Peyer's patch (tissue), 4 donors: ENCODE data around the gene DIPK1A. TPM values are rescaled to one million over a fixed set of nuclear protein-coding genes. Genes with fewer than 3 reads are reported as not detected.

Experiments
- DNase-seq, 3 donors: peaks; one replicate each; pipeline ENCODE4 v3.0.0-alpha.2; 2017 to 2019
- H3K27ac ChIP-seq, 4 donors: fragments of 200-600 bp; sonication (generic); one replicate each; pipeline ENCODE4 v1.5.1; 2016 to 2019
- H3K27me3 ChIP-seq, 2 donors: fragments of 200-600 bp; sonication (generic); one replicate each; pipeline ENCODE4 v1.5.1; 2019
- H3K36me3 ChIP-seq, 3 donors: fragments of 200-600 bp; sonication (generic); one replicate each; pipeline ENCODE4 v1.5.1; 2016 to 2019
- H3K4me1 ChIP-seq, 4 donors: fragments of 200-600 bp; sonication (generic); one replicate each; pipeline ENCODE4 v1.5.1; 2016 to 2019
- H3K4me3 ChIP-seq, 4 donors: fragments of 200-600 bp; sonication (generic); 1 replicate in 3 of 4; 2 replicates in 1 of 4; pipeline ENCODE4 v1.5.1; 2016 to 2019; ENCODE audit warnings: mild to moderate bottlenecking in 1 of 4
- H3K9me3 ChIP-seq, 4 donors: fragments of 200-600 bp; sonication (generic); one replicate each; pipeline ENCODE4 v1.5.1; 2016 to 2019; ENCODE audit warnings: mild to moderate bottlenecking in 1 of 4
- CTCF ChIP-seq, 6 experiments: fragments of 450-650 bp in 4 of 6; fragments of 200-600 bp in 2 of 6; sonication (generic) in 1 of 6; IDR thresholded peaks; one replicate each; pipeline ENCODE4 v1.5.1; 2017 to 2019; ENCODE audit warnings: antibody characterized with exemption in 6 of 6, mild to moderate bottlenecking in 3 of 6, moderate library complexity in 1 of 6
- POLR2A ChIP-seq, 2 donors: fragments of 450-650 bp; IDR thresholded peaks; one replicate each; pipeline ENCODE4 v1.5.1; 2017; ENCODE audit warnings: antibody characterized with exemption in 2 of 2, mild to moderate bottlenecking in 2 of 2, moderate library complexity in 2 of 2
- total RNA-seq, 4 donors: library from RNA; depleted of rRNA; stranded (reverse); fragments of >200 nt; gene quantifications; one replicate each; pipeline ENCODE4 v1.1.0, GENCODE V29; 2016

Gene DIPK1A
- total RNA-seq, 4 donors from 2014 or later, result 5.1 to 12.4 (median 7.8) TPM

GRCh38 chr1:92994105-92994712, 32.9 kb upstream of the DIPK1A start:
- Histone ChIP-seq H3K27ac (no peak overlapping the region), H3K36me3 (no peaks in the 10 kb centered on the region)

DNA sequence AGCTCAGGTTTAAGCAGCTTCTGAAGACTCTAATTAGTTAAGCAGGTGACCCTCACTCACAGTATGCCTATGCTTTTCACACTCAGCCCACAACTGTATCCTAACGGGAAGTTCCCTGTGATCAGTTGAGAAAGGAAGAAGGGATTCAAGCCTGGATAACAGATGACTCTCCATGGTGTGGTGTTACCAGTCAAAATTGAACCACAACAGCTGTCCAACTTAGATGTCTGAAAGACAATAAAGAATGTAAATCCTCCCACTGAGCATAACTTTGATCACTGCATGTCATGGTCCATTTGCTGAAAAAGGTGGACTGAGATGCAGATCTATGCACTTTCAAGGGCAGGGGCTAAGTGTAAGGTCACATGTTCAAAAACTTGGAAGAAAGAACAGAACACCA, 32.3 kb upstream of the DIPK1A start:
- H3K36me3 ChIP-seq, result no peaks in the 10 kb centered on the region
- no peak for TF ChIP-seq POLR2A (IDR thresholded peaks at IDR 0.05)
- TF ChIP-seq CTCF (IDR thresholded peaks at IDR 0.05), result no peak
- peak overlapping the region in 1 of 4 donors; percentile 1 for H3K27ac ChIP-seq
- no peak for DNase-seq
- H3K9me3 ChIP-seq, result no peaks in the 10 kb centered on the region
- H3K4me3 ChIP-seq, result no peak overlapping the region
- H3K4me1 ChIP-seq, result peaks cover 0 to 4% (median 0%) of the 10 kb centered on the region in 4 donors
- H3K27me3 ChIP-seq, result no peaks in the 10 kb centered on the region

More at GRCh38 chr1:92994105-92994712, 32.9 kb upstream of the DIPK1A start:
- H3K9me3 ChIP-seq, result no peaks in the 10 kb centered on the region
- peak in 2 of 3 donors; percentile 85 to 92 for DNase-seq
- H3K4me1 ChIP-seq, result peaks cover 0 to 4% (median 0%) of the 10 kb centered on the region in 4 donors
- TF ChIP-seq CTCF (IDR thresholded peaks at IDR 0.05) (peak; percentile 49 to 98 (median 96)), POLR2A (IDR thresholded peaks at IDR 0.05) (no peak)
- H3K27me3 ChIP-seq, result no peaks in the 10 kb centered on the region
- H3K4me3 ChIP-seq, result no peak overlapping the region

GRCh38 chr1:92992877-92993276, 31.6 kb upstream of the DIPK1A start:
- no peak for DNase-seq
- Histone ChIP-seq H3K36me3 (no peaks in the 10 kb centered on the region), H3K4me3 (no peak overlapping the region), H3K27ac (no peak overlapping the region), H3K27me3 (no peaks in the 10 kb centered on the region), H3K4me1 (peaks cover 0 to 4% (median 0%) of the 10 kb centered on the region in 4 donors), H3K9me3 (no peaks in the 10 kb centered on the region)
- TF ChIP-seq CTCF (IDR thresholded peaks at IDR 0.05), result no peak

DNA sequence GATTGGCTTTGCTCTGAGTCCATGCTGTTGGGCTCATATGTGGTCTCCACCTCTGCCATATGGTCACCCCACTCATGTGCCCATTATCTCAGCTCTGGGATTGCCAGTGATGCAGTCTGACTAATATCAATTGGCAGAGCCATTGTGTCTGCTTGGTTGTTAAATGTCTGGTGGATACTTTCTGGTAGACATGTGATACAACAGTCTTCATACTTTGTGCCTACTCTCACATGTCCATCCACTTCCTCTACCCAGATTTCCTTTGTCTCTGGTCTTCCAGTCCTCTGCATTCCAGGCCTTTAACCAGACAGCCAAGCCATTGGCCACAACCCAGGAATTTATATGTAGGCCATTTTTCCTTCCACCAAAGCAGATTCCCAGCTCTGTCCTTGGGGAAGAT, 30.8 kb upstream of the DIPK1A start:
- no peaks in the 10 kb centered on the region for H3K36me3 ChIP-seq
- TF ChIP-seq CTCF (IDR thresholded peaks at IDR 0.05), result no peak
- no peak for TF ChIP-seq POLR2A (IDR thresholded peaks at IDR 0.05)
- no peaks in the 10 kb centered on the region for H3K27me3 ChIP-seq
- peaks cover 0 to 4% (median 0%) of the 10 kb centered on the region in 4 donors for H3K4me1 ChIP-seq
- no peak for DNase-seq
- H3K4me3 ChIP-seq, result no peak overlapping the region
- H3K27ac ChIP-seq, result no peak overlapping the region
- H3K9me3 ChIP-seq, result no peaks in the 10 kb centered on the region

GRCh38 chr1:92990828-92991227, 29.6 kb upstream of the DIPK1A start:
- DNase-seq, result peak in 2 of 3 donors; percentile 60 to 70
- no peak for TF ChIP-seq POLR2A (IDR thresholded peaks at IDR 0.05)
- no peak for TF ChIP-seq CTCF (IDR thresholded peaks at IDR 0.05)
- H3K9me3 ChIP-seq, result no peaks in the 10 kb centered on the region

More at GRCh38 chr1:92990828-92991227, 29.6 kb upstream of the DIPK1A start:
- Histone ChIP-seq H3K4me1 (peaks cover 0 to 4% (median 0%) of the 10 kb centered on the region in 4 donors), H3K36me3 (no peaks in the 10 kb centered on the region), H3K27ac (peak overlapping the region in 2 of 4 donors; percentile 1 to 43), H3K27me3 (no peaks in the 10 kb centered on the region), H3K4me3 (no peak overlapping the region)
